SIG-M5 treated with dmso at 0.1 percent for 504 hours (cell line): ENCODE measurements around the gene FOXC2.

Experiments
- DNase-seq: peaks from one replicate; lab custom pipeline; 2025; ENCODE audit not compliant: unreplicated experiment; lab: John Stamatoyannopoulos, UW

FOXC2 gene

GRCh38 chr16:86566601-86566965 is at the start of gene FOXC2:
TSS of gene FOXC2 (plus strand) at chr16:86566829. CDS start at chr16:86567336, 507 bp downstream.
- DNase-seq, result no peak

GRCh38 chr16:86517033-86517432 is 49.6 kb upstream of the FOXC2 start:
- no peak for DNase-seq

GRCh38 chr16:86517652-86518258 is 48.9 kb upstream of the FOXC2 start:
- DNase-seq, result peak; percentile 16

DNA sequence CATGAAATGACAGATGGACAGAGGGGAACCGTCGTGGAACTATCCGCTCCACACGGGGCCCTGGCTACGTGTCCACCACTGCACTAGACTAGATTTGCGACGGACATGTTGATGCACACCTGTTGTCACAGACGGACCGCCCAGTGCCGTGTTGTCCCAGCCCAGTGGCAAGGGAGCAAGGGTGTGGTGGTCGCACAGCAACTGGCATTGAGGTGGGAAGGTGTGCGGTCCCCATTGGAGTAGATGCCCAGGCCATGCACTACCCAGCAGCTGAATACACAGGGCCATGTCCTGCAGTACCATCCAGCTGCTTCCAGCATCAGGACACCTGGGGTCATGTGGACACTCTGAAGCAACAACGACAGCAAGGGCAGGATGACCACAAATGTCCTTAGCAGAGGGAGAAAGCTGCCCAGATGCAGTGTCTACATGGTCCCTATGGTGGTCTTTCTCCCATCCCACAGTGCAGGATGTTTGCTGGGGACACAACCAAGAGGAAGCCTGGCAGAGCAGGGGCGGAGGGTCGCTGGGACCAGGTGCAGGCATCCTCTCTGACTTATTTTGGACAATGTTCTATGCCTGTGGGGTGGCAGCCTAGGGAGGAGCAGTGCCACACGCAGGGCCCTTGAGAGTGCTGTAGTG is 47.5 kb upstream of the FOXC2 start:
- DNase-seq, result no peak

DNA sequence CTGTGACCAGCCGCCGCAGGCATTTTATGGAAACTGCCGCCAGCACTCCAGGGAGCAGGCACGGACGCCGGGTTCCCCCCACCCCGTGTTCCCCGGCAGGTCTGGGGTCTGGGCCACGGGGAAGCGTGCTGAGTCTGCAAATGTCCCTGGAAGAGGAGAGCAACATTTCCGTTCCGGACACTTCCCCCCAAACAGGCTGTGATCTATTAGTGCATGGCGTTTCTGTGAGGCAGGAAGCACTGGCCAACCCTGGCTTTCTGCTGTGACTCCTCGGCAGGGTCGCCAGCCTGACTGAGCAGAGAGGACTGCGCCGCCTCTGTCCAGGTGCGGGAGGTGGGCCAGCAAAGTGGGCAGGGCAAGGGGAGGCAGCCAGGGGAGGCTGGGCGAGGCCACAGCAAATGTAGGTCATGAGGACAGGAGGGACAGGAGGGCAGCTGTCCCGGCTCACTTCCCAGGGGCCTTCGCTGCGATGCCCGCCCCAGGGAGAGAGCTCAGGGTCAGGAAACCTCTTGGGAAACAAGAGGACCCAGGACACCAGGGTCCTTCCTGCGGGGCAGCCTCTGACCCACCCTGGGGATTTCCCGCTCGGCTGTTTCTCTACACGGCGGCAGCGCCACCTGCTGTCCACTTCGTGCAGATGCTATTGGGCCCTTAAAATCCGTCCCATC is 46.8 kb upstream of the FOXC2 start:
- DNase-seq, result peak; percentile 23

DNA sequence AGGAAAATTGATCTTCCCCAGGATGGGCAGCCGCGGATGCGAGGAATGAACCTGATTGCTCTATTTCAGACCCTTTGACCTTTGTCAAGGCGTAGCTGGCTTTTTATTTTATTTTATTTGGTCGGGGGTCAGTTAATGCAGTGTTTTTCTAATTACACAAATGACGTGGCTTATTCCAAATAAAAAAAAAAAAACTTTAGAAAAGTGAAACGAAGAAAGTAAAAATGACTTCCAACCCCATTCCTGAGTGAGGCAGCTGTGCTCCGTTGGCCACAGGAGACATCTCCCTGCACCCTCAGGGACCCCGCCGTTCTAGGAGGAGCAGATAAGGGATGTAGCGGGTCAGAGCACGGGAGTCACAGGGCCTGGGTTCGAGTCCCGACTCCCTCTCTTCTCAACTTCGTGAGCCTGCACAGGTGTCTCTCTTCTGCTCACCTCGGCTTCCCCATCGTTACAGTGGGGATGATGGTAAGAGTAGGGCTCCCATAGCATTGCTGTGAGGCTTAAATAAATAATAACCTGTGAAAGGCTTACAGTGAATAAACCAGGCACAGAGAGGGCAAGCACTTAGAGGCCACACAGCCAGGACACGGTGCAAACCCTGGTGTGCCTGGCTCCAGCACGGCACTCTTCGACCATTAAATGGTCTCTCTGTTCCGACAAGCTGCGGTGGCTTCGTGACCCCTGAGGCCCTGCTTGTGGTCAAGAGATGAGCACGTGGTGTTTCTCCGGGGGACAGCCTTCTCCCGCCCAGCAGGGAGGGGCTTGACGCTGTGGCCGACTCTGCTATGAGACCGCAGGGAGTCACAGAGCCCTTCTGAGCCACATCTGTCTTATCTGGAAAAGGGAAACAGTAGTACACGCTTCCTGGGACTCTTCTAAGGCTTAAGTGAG is 46.1 kb upstream of the FOXC2 start:
- no peak for DNase-seq

DNA sequence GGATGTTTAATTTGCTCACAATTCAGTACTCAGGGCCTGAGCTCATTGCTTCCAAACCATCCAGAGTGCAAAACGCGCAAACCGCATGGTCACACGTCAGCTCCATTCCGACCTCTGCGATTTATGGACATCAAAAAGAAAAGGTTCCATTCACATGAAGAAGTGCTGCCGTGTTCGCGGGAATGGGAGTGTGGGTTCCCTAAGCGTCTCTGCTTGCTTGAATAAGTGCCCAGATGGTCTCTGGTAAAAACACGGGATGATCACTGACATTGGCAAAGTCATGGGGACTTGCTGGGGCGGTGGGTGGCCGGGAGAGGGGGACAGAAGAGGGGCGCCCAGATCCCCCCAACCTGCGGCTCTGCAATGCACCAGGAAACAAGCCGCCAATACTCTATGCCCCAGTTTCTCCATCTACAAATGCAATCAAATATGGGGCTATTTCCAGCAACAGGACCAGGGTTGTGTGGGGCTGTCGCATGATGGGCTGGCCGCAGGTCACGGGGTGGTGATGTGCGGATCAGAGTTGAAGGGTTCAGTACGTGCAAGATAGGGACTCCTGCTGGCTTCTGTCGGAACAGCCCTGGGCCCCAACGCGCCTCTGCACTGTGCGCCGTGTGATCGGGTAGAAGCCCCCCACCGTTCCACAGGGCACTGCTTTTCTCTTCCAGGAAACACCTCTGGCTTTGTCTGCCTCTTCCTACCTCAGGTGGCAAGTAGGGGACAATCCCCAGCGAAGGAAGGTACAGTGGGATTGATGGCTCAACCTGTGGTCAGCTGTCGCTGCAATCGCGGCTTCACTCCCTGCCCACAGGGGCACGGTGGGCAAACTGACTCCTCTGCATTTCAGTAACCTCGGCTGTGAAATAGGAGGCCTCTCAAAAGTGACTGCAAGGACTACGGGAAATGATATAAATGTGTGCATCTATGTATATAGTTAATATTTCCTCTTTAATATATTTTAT is 45.1 kb upstream of the FOXC2 start:
- DNase-seq, result no peak

GRCh38 chr16:86522634-86523033 is 44.0 kb upstream of the FOXC2 start:
- no peak for DNase-seq

GRCh38 chr16:86523166-86523740 is 43.4 kb upstream of the FOXC2 start:
- DNase-seq, result no peak

DNA sequence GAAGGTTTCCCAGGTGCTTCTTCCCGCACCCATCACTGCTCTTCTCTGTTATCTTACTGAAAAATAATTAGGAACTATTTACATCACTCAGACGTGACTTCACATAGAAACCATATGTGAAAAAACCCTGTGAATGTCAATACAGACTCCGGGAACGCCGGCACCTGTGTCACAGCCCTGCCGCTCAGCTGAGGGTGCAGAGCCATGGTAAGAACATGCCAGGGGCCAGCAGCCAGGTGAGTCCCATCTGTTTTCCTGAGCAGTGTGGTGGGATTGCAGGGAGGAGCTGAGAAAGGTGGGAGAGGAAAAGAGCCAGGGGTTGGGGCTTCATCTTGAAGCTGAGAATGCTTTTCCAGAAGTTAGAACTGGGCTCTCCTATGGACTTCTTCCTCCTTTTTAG is 42.6 kb upstream of the FOXC2 start:
- no peak for DNase-seq

- DNase-seq, result no peak
These were observed 40.9 kb upstream of the FOXC2 start for GRCh38 chr16:86525696-86526095.

GRCh38 chr16:86527366-86527765 is 39.3 kb upstream of the FOXC2 start:
- no peak for DNase-seq

GRCh38 chr16:86528061-86528929 is 38.3 kb upstream of the FOXC2 start:
- no peak for DNase-seq

DNA sequence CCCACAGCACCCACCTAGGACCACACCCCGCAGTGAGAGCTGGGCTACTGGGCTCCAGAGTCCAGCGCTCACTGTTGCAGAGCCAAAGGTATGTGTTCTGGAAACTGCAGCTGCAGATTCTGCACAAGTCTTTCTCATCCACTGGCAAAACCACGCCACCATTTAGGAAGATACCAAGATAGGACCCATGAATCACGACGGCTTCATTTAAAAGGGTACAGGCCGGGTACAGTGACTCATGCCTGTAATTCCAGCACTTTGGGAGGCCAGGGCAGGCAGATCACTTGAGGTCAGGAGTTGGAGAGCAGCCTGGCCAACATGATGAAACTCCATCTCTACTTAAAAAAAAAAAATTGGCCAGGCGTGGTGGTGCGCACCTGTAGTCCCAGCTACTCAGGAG is 37.5 kb upstream of the FOXC2 start:
- DNase-seq, result no peak

GRCh38 chr16:86530251-86531190 is 36.1 kb upstream of the FOXC2 start:
- DNase-seq, result no peak

DNA sequence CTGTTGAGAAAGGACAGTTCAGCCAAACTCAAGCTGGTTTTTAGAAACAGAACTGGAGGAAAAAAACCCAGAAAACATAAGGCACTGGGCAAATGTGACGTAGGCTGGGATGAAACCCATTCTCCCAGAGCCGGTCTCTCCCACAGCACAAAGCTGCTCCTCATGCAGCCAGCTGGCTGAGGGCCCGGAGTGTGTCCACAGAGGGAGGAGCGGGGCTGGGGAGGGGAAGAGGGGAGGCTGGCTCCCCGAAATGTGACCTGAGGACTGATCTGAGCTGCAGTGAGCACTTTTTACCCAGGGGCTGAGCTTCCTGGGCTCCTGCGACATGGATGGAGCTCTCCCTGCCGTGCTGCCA is 35.5 kb upstream of the FOXC2 start:
- DNase-seq, result no peak

DNA sequence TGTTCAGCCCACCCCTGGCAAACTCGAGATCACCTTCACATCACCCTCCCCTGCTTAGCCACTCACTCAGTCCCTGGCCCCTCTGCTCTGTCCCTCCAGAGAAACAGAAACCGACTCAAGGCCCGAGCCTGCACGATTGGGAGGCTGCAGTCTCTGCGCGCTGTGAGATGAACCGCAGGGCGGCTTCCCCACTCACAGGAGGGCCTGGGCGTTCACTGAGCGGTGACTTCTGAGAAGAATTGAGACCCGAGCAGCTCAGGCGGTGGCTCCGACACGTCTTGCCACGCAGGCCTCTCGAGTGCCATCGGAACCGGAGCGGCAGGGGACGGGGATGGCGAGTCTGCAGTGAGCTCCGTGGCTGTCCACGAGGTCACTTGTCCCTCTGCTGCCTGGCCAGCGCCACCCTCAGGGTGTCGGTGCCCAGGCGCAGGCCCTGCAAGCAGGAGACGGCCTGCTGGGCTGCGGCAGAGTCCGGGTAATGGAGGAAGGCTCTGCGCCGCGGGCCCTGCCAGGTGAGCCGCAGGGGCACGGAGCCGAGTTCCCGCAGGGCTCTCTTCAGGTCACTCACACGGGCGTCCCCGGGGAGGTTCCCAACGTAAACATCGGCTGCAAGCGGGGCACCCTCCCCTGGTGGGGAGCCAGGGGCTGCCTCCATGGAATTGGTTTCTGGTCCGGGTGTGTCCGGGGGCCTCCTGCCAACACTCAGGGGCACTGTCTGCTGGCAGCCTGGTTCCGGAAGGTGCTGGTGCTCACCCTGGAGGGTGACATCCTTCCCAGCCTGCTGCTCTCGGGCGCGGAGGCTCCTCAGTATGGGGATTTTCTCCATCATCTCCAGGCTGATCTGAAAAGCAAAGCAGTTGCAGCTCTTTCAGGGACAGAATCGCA is 34.7 kb upstream of the FOXC2 start:
- no peak for DNase-seq
